ENCODE measurements around the gene ATP8A2.
"Not testable (repeated sequence)": the region's sequence is repeated elsewhere in the genome, so short reads cannot be mapped to it uniquely, and the experiment has no call there.

ATP8A2 gene

DNA sequence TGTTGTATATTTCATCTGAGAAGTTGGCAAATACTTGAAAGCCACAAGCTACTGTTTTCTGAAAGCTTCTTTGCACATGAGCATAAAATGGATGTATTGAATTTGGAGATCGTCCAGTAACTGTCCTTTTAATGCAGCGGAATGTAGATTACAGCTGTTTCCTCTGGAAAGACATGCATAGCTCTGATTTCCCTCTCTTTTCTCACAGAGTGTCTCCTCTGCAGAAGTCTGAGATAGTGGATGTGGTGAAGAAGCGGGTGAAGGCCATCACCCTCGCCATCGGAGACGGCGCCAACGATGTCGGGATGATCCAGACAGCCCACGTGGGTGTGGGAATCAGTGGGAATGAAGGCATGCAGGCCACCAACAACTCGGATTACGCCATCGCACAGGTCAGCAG is 397.1 kb downstream of the ATP8A2 start:
- no peak for DNase-seq (ENCODE audit: low spot score)

DNA sequence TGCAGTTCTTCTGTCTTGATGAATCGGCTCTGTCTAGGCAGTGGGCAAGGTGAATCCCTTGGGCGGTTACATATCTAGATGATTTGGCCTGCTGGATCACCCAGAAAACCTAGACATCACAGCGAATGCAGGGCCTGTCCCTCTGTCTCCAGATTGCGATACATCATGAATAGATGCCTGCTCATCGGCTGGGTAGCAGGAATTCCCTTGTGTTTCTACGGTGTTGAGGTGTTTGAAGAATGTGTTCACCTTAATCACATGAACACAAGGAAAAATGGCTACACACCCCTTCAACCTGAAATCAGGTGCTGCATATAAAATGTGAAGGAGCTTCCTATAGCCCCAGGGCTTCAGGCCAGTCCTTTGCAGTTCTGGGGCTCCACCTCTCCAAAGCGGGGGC is 398.8 kb downstream of the ATP8A2 start:
- no peak for DNase-seq (ENCODE audit: low spot score)

DNA sequence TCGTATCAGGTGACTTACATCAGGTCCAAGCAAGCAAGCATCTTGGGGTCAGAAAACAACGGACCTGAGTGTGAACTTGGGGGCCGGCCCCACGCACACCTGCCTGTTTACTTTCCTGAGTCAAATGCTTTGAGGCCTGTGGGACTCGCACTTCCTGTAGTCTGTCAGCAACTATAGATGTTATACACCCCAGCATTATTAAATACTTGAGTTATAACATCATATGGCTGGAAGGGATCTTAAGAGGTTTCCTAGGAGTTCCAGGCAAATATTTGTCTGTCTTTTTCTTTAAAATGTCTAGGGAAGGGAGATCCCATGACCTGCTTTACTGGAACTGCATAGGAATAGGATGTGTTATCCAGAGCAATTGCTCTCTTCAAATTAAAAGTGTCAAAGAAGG is 399.4 kb downstream of the ATP8A2 start:
- no peak for DNase-seq (ENCODE audit: low spot score)

DNA sequence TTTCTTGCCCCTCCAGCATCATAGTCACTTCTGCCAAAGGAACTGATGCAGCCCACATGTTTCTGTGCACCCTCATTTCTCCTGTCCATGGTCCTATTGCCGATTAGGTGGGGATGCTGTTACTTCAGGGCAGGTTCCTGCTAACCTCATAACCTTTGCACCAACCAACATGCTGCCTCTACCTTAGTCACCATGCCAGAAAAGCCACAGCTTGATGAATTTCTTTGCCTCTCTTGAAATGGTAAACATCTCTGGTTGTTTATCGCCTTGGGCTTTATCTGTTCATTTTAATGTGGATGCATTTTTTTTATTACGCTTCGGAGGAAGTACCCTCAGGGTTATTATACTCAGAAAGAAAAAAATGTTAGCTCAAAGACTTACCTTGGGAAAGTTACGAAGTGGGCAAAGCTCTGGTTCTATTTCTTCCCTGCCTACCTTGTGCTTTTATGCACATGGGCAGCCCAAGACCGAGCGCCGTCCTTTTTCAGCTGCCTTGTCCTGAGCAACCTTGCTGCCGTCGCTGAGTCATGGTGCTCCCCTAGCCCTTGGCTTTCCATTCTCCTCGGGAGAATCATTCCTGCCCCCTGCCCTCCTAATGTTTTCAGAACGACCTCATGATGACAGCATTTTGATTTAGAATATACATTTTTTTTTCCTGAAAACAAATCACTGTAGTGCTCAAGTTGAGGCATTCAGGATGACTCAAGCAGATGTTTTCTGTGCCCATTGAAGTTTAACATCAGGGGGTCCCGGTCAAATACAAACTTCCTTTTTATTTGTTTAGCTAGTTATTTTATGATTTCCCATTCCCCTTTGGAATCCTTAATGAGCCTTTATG is 400.1 kb downstream of the ATP8A2 start:
- no peak for DNase-seq (ENCODE audit: low spot score)

DNA sequence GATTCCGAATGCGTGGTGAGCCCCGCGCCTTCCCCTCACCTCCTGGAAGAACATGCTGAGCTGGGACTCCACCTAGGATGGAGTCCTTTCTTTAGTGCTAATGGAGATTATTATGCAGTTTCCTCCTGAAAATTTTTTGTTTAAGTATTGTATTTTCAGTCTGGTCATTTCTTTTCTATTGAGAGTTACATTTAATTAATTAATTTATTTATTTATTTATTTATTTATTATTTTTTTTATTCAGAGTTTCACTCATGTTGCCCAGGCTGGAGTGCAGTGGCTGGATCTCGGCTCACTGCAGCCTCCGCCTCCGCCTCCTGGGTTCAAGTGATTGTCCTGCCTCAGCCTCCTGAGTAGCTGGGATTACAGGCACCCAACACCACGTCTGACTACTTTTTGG is 400.8 kb downstream of the ATP8A2 start:
- not testable (repeated sequence) for DNase-seq (ENCODE audit: low spot score)

DNA sequence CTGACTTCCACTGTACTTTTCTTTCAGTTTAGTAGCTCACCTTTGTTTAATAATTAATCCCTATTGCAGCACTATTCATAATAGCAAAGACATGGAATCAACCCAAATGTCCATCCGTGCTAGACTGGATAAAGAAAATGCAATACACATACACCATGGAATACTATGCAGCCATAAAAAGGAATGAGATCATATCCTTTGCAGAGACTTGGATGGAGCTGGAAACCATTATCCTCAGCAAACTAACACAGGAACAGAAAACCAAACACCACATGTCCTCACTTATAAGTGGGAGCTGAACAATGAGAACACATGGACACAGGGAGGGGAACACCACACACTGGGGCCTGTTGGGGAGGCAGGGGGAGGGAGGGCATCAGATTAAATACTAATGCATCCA is 402.3 kb downstream of the ATP8A2 start:
- not testable (repeated sequence) for DNase-seq (ENCODE audit: low spot score)

DNA sequence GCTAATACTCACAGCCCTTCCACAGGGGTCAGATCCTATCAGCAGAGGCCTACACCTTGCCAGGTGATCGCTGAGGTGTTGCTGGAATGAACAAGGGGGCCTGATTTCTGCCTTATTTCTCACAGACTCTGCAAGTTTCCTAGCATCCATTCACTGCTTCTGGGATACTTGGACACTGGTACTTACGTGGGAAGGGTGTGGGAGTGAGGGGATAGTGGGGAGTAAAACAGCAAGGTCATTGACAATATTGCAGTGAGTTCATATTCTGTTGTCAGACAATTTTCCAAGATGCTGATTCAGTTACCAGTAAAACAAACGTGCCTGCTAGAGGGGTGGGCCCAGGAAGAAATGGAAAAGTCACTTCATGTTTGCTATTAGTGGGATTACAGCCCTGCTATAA is 403.5 kb downstream of the ATP8A2 start:
- no peak for DNase-seq (ENCODE audit: low spot score)

DNA sequence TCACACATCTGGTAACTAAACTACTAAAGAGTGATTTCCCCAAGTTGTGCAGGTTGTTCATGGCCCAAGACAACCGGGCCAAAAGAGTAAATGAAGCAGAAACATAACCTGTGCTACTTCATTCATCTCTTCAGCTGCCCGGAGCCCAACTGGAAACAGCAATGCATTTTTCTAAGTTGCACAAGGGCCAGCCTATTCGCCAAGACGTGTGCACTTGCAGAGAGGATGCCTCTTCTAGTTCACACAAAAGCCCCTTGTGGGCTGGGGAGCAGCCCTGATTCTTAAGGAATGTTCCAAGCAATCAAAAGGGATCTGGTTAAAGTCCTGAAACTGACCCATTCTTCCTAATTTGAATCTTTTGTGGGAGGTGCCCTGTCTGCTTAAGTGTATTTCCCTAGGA is 404.2 kb downstream of the ATP8A2 start:
- no peak for DNase-seq (ENCODE audit: low spot score)

DNA sequence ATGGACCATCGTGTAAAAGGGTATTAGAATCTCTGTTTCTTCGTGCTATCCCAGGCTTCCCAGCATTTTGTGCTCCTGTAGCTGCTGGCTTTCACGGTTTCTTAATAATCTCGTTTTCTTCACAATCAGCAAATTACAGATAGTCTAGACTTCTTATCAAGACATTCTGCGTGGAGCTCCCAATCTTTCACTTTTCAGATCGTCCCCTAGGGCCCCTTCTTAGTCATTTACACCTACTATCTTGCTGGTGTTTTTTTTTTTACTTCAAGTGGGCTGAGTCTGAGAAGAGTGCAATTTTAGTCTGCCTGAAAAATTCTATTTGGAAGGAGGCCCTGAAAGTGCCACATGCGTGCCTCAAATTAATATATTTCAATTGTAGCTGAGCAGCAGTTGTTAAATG is 404.9 kb downstream of the ATP8A2 start:
- no peak for DNase-seq (ENCODE audit: low spot score)

DNA sequence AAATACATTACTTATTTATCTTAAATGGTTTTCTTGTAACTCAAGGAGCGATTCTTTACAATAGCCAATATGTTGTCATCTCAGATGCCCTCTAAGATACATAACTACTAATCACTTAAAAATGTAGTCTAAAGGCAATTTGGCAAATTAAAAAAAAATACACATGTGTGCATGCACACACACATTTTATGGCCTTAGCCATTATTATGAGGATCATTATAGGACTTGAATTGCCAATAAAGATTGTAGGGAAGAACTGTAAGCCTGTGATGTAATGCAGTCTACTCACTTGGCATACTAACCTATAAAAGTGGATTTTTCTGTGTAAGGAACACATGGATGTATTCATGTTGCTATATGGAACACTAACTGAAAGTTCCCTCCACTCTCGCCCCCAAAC is 405.7 kb downstream of the ATP8A2 start:
- DNase-seq (ENCODE audit: low spot score) = no peak

DNA sequence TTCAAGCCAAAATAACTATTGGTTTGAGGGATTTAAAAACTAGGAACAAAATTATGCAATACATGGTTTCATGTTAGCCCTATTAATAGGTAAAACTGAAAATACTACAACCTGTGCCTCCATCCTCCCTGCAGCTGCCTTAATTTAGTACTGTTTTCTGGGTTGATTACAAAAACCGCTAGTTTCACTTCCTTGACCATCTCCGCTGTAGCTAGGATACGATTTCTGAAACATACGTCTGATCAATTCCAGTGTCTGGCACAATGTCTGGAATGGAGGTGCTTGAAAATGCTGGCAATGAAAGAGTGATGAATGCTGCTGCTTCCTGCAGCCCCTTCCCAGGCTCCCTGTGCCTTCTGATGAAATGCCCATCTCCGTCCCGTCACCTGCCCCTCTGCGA is 406.6 kb downstream of the ATP8A2 start:
- DNase-seq (ENCODE audit: low spot score) = no peak

DNA sequence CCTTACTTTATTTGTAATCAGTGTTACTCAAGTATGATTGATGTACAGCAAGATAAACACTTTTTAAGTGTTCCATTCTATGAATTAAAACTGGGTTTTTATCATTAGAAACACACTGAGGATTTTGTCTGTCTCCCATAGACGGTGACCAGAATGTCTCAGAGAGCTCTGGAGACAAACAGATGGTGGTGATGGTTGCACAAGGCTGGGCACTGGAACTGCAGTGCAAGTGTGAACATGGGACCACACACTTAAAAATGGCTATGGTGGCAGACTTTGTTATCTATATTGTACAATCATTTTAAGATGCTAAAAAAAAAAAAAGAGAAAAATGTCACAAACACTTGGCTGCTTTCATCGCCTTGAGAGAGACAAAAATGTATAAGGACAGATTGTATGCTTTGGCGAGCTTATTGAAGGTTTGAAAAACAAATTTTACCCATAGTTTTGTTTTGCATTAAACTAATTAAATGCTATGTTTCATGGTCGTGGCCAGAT is 407.1 kb downstream of the ATP8A2 start:
- DNase-seq (ENCODE audit: low spot score) = no peak

DNA sequence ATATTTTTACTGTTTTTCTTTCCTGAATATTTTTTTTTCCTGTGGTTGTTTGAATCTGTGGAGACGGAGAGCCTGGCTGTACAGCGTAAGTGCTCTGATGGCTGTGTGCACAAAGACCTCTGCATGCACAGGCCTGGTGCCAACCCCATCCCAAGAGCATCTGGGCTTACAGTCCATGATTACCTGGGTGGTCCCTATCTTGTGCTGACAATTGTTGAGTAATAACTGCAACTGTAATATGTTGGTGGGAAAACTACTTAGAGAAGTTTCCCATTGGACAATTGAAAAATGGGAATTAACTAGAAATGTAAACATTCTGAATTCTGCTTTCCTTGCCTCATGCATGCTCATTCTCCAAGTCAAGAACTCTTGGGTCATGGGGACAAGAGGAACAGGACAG is 411.3 kb downstream of the ATP8A2 start:
- DNase-seq (ENCODE audit: low spot score) = no peak

DNA sequence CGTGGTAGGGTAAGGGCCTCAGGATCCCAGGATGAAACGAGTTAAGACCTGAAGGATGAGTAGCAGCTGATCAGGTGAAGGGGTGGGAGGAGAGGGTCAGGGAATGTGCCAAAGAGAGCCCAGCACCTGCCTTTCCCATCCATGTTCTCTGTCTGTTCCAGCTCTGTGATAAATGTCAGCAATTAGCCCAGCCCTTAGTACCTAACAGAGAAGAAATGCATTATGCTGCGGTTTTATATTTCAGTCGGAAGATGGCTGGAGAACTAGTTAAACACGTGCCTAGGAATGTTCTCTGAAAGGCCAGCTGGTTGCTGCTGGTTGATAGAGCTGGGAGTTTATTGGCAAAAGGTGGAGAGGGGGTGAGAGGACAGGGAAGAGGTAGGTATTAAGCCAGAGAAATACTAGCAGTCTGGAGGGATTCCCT is 411.8 kb downstream of the ATP8A2 start:
- no peak for DNase-seq (ENCODE audit: low spot score)

DNA sequence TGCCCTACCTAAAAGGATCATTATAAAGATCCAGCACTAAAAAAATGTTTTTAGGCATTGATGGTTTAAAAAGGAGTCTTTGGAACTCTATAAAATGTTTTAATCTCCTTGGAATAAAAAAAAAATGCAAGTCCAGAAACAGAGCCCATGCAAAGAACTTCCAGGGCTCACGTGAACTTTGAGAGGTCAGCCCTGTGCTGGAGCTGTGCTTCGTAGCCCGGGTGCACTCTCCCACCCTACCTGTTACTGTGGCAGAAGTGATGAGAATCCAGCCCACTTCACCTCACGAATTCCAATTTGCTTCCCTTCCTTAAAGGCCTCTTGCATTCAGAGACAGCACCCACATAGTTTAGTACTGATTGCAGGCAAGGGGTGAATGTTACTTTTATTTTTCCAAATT is 412.3 kb downstream of the ATP8A2 start:
- DNase-seq (ENCODE audit: low spot score) = no peak

DNA sequence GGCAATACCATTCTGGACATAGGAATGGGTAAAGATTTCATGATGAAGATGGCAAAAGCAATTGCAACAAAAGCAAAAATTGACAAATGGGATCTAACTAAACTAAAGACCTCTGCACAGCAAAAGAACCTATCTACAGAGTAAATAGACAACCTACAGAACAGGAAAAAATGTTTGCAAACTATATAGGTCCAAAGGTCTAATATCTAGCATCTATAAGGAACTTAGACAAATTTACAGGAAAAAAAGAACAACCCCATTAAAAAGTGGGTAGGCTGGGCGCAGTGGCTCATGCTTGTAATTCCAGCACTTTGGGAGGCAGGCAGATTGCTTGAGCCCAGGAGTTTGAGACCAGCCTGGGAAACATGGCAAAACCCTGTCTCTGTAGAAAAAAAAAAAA is 418.4 kb downstream of the ATP8A2 start:
- not testable (repeated sequence) for DNase-seq (ENCODE audit: low spot score)

DNA sequence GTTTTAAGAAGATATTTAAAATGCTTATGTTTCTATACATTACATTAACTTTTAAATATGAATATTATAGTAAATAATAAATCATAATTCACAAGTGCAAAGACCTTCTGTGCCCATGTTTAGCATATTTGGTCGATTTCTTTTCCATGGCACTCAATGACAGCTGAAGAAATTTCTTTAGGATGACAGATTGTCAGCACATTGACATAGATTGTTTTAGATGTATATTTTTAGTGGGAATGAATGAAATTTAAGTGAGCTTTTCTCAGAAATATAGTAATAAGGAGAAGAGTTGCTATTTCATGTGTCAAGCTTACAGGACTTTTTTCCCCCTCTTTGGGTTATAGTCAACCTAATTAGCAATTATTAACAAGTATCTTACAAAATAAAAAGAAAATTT is 423.5 kb downstream of the ATP8A2 start:
- no peak for DNase-seq (ENCODE audit: low spot score)

DNA sequence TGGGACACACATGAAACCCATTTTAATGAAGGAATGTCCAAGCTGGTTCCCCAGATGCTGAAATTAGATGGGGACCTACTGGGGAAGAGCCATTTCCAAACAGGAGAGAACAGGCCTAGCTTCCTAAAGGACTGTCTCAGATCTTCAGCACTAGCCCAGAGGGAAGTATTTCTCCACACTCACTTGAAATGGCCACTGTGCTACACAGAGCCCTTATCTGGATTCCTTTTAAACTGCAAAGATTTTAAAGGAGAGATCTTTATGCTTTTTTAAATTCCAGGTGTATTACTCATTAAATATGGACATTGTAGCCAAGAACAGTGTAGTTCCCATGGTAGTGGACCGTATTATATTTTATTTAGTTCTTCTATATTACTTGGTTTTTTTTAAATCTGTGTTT is 424.7 kb downstream of the ATP8A2 start:
- no peak for DNase-seq (ENCODE audit: low spot score)

DNA sequence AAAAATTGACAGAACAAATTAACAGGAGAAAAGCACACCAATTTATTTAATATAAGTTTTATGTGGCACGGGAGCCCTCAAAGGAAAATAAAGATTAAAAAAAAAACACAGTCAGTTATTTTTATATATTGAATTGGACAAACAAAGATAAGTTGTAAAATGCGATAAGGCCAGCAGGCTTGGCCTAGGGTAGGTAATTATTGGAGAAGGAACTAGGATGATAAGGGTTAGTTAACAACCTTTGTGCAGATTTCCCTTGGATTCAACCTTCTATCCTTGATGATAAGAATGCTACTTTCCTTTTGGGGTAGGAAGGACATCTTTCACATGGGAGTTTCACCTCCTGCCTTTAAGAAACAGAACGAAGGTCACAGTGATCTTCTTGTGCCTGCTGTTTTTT is 427.2 kb downstream of the ATP8A2 start:
- no peak for DNase-seq (ENCODE audit: low spot score)

DNA sequence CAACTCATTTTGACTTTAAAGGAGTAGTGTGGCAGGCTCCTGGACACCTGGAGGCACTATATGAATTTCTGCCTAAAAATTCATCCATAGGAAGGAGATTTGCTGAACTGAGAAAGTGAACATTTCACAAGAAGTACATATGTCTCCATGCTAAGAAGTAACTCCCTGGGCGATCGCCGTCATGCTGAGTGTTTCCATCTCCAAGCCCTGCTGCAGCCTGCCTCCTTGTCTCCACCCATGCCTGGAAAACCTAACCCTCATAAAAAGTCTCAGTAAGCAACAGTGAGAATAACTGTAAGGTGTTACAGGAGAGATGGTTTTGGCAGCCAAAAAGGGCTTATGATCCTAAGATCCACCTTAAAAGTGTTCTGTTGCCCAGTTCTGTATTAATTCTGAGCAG is 428.7 kb downstream of the ATP8A2 start:
- no peak for DNase-seq (ENCODE audit: low spot score)

DNA sequence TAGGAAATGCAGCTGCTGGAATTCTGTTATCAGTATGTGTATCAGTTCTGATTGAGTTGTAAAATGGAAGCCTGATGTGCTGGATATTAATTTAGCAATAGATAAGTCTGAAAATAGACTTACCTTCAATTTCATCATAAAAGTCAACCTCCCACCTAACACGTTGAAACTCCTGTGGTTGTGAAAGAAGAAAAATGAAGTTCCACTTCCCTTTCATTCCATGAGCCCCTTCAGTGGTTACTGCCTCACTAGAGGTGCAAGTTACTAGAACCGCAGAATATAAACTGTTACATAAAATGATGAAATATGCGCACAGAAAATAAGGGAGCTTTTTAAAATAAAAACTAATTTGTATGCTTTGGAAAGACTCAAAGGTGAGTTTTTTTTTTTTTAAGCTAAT is 430.8 kb downstream of the ATP8A2 start:
- no peak for DNase-seq (ENCODE audit: low spot score)

DNA sequence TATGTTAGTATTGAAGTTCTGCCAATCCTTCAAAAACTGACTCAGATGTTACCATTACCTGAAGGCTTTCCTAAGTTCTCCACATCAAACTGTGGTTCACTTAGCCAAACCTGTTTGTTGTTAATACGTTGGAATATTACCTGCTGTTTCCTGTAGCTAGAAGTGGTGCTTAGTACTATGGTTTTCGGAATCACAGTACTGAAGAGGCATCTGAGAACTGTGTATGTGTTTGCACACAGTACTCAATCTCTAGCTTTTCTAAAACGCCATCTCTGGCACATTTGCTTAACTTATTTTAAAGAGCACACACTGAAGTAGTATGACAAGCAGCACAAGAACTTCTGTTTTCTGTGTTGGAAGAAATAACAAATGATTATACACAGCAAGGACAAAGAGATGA is 431.9 kb downstream of the ATP8A2 start:
- no peak for DNase-seq (ENCODE audit: low spot score)

DNA sequence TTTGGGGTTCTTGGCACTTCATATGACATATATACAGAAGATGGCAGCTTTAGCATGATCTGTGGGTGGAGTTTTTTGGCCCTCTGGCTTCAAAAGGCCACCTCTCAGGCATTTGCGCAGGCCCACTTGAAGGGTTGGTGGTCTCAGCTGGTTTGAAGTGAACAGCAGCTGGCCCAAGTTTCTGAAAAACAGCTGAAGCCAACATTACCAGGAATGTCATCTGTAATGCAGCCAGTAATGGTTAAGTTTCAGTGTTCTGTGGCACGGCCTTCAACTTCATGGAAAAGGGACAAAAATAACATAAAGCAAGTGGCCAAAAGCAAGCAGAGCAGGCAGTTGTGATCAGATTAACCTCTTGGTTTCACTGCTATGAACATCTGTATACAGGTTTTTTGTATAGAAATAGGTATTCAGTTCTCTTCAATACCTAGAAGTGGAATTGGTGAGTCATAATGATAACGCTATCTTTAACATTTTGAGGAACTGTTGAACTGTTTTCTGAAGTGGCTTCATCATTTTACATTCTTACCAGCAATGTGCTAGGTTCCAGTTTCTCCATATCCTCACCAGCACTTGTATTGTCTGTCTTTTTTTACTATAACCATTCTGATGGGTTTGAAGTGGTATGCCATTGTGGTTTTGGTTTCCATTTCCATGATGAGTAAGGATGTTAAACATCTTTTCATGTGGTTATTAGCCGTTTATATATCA is 434.6 kb downstream of the ATP8A2 start:
- DNase-seq (ENCODE audit: low spot score) = no peak

DNA sequence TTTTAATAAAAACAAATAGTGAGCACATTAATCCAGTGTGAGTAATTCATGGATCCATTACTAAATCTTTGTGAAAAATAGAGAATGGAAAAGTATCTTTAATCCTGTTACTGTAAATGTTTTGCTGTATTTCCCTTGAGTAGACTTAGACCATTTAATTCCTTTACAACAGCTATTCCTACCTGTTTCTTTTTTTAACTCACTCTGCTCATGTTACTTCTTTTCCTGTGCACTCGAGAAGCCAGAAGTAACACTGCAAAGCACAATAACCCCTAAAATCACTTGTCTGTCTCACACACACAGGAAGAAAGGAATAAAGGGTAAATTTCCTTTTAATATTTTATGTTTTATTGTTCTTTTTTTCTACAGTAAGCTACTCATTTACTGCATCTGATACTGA is 435.8 kb downstream of the ATP8A2 start:
- no peak for DNase-seq (ENCODE audit: low spot score)
